Kasumi-1 (cell line): Measurements from ENCODE around the gene FBXO31.
"Not testable (repeated sequence)": the region's sequence is repeated elsewhere in the genome, so short reads cannot be mapped to it uniquely, and the experiment has no call there.

Source experiments
- DNase-seq, 2 experiments: peaks; one replicate each; lab custom pipeline; 2025; lab: John Stamatoyannopoulos, UW

The FBXO31 gene

DNA sequence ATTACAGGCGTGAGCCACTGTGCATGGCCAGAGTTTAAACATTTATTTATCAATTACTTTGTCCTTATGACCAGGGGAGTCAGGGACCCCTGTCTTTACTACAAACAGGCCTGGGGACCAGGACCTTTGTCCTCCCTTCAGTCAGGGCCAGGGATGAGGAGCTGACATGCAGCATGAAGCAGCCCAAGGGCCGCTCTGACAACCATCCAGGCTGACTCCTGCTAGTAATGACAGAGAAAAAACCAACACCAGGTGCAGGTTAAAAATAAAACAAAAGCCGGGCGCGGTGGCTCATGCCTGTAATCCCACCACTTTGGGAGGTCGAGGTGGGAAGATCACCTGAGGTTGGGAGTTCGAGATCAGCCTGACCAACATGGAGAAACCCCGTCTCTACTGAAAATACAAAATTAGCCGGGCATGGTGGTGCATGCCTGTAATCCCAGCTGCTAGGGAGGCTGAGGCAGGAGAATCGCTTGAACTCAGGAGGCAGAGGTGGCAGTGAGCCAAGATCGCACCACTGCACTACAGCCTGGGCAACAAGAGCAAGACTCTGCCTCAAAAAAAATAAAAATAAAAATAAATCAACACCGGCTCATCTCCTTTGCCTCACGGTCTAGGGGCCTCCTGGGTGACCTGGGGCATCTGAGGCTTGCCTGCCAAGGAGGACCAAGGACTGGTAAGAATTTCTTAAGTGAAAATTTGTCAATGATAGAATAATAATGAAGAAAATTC lies 20.6 kb downstream of the FBXO31 start:
- DNase-seq: not testable (repeated sequence)

DNA sequence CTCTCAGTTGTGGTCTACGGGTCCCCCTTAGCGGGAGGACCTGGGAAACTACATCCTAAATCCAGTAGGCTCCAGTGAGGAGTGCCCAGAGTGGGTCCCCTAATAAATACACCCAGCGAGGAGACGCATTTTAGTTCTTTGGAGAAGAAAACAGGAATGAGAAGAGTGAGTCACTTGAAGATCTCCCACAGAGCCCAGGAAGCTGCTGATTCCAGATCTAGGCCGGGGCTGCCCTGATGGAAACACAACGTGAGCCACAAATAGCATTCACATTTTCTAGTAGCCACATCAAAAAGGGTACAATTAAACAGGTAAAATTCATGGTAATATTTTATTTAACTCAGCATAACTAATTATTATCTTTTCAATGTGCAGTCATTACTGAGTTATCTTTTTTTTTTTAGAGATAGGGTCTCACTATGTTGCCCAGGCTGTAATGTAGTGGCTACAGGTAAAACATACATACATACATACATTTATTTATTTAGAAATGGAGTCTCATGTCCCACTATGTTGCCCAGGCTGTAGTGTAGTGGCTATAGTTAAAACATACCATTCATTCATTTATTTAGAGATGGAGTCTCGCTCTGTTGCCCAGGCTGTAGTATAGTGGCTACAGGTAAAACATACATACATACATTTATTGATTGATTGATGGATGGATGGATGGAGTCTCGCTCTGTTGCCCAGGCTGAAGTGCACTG lies 21.5 kb downstream of the FBXO31 start:
- DNase-seq: no peak

DNA sequence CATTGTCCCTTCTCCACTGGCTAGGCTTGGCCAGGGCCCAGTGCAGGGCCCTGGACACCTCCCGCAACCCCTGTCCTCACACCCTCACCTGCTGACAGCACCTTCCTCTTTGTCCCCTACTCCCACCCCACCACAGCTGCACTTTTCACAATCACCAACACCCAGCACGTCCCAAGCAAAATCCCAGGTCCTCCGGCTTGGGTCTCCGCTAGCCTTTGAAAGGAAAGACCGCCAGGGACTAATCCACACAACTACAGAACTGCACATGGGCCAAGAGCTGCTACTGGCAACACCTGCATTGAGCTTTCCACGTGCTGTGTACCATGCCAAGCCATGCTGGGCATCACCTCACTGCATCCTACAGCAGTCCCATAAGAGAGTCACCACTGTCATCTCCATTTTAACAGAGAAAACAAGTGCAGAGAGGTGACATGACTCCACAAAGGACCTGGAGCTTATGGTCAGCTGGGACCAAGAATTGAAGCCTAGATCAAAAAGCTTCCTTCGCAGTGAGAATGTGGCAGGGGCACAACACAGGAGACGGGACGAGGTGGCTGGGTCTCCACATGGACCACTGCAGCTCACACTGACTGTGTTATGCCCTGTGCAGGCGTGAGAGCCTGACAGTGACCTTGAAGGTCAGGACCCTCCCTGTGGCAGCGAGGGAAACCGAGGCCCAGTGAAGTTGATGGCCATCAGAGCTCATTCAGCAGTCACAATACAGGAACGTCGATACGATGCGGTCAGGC lies 22.5 kb downstream of the FBXO31 start:
- DNase-seq: no peak

DNA sequence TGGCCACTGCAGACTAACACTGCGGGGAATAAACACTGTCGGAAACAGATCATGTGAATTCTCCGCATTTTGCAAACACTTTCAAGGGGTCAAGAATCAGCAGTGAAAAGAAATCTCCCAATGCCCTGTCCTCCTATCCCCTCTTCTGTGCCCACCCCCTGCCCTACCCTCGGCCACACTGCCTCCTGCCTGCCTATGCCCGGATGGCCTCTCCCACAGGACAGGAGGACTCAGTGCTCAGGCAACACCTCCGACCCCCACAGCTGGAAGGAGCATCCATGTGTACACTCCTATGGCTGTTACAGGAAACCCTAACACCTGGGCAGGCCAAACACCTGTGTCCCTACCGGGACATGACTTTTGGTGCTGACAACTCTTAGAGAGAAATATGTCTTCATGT lies 24.5 kb downstream of the FBXO31 start:
- no peak for DNase-seq

DNA sequence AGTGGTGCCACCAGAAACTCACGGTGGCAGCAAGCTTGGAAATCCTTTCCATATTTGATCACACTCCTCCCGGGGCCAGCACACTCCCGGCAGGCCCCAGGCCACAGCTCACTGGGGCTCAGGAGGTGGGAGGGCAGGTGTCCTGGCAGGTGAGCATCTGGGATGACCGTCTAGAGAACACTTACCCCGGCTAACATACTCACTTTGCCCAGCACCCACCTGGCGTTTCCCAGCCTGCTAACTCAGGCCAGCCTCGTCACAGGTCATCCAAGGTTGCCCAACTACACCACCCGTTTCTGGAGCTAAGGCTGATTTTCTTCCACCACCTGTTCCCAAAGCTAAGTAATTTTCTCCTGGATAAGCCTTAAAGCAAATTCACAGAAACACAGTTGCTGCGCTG lies 24.9 kb downstream of the FBXO31 start:
- no peak for DNase-seq

DNA sequence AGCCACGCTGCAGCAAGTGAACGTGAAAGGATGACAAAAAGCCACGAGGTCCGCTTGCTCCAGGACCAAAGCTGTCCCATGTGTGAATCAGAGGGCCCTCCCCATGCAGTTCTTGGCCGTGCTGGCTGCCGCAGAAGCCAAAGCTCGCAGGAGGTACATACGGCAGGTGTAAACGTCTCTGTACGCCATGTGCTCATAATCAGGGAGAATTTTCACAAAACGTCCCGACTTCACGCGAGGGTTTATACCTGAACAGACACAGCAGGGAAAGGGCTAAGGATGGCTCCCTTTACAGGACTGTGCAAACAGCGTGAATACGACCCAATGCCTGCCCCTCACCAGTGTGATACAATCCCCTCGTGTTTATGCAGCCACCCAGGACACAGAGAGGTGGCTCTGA lies 25.3 kb downstream of the FBXO31 start:
- no peak for DNase-seq

DNA sequence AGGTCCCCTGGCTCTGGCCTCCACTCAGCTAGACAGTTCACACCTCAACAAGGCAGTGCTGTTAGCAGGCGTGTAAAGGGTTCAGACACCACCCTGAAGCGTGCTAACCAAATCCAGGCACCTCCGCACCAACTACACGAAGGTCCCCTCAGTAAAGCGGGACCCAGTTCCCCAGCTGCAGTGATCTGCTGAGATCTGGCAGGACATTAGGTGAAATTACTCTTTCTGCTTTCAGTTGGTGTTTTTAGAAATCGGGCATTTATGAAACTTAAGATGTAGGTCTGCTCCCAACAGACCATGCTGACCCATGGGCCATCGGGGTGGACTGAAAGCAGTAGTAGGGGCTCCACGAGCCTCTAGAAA lies 27.1 kb downstream of the FBXO31 start:
- DNase-seq: no peak

DNA sequence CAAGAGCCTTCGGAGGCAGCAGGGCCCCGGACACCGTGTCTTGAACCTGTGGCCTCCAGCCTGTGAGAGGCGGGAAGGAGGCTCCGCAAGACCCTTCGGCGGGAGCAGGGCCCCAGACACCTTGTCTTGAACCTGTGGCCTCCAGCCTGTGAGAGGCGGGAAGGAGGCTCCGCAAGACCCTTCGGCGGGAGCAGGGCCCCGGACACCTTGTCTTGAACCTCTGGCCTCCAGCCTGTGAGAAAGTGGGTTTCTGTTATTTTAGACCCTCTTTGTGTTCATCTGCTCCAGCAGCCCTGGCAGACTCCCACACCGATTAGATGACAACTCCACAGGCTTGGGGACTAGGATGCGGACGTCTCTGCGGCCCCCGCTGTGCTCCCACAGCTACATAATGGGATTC lies 30.0 kb downstream of the FBXO31 start:
- no peak for DNase-seq

DNA sequence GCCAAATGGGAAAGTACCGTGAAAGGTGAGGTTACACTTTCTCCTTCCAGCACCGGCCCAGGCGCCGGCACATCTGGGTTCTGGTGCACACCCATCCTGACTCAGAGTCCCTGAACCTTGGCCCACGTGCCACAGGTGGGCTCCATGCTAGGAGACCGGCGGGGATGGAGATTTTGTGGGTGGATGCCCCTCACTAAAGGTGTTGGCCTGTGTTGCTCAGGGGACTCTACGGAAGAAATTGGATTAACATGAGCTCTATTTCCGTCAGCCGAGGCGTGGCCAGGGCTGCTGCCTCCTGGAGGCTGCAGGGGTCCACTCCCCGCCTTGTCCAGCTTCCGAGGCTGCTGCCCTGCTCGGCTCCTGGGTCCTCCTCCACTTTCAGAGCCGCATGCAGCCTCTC lies 30.8 kb downstream of the FBXO31 start:
- no peak for DNase-seq

DNA sequence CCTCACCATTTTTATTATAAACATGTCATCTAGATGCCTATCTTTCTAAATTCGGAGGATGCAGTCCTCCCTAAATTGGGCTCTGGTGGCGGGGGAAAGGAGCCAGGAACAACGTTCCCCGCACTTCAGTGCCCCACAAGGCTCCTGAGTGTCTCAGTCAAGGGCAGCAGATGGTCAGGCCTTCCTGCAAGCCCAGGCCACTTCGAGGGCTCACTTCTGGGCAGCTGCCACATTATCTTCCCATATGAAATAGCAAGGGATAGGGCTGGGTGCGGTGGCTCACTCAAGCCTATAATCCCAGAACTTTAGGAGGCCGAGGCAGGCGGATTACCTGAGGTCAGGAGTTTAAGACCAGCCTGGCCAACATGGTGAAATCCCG lies 32.3 kb downstream of the FBXO31 start:
- DNase-seq: no peak

DNA sequence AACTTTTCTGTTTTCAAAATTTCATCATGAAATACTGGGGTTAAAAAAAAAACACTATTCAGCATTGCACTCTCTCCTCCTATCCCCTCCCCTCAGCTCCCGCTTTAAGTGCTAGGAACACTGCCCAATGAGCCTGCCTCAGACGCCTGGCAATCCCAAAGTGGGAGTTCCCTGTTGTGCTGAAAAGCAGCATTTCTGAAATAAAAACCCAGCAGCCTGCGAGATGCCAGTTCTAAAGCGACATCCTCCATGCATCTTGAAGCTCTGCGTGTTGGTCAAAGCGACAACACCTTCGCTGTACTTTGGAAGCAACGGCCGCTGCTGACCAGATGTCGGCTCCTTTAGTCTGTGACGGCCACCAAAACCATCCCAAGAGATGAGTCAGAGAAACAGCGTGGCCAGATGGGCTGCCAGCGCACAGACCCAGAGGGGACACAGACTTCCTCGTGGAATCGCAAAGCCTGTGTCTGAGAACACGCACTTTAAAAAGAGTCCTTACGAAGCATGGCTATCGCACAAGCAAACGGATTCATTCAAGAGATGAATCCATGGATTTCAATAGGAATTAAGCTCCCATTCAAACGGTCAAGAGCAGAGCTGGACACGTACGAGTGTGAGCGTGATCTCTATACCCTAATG lies 32.8 kb downstream of the FBXO31 start:
- DNase-seq: no peak

DNA sequence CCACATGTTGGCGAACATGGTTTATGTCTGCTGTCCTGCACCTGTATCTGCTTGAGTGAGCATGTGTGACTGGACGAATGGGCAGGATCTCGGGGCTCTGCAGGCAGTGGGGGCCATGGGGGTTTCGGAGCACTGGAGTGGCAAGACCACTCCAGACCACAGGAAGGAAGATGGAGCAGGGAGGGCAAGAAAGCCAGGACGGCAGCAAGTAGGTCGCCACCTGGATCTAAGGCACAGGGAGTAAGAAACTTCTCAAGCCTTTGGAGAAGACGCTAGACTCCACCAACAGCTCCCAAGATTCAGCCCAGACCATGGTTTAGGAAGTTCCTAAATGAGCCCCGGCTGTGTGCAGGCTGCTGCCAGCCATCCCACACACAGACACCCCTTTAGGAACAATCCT lies 33.5 kb downstream of the FBXO31 start:
- no peak for DNase-seq

DNA sequence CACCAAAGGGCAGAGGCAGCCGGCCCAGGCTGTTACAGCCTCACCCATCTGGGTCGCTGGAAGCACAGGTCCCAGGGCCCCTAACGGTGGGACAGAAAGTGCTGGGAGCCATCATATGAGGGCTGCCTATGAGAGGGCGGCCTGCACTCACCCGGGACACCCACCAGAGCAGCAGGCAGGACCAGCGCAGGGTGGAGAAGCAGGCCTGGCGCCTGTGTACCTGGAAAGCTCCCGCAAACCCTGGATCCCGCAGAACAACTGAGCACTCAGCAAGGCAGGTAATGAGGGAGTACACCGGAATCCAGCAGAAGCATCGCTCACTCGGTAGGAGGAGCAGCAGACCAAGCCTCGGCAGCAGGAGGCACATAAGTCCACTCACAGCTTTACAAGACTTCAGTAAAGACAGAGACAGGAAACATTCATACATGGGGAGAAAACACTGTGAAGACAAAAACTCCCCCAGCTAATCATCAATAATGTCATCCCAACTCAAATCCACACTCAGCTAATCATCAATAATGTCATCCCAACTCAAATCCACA lies 34.9 kb downstream of the FBXO31 start:
- DNase-seq: no peak

DNA sequence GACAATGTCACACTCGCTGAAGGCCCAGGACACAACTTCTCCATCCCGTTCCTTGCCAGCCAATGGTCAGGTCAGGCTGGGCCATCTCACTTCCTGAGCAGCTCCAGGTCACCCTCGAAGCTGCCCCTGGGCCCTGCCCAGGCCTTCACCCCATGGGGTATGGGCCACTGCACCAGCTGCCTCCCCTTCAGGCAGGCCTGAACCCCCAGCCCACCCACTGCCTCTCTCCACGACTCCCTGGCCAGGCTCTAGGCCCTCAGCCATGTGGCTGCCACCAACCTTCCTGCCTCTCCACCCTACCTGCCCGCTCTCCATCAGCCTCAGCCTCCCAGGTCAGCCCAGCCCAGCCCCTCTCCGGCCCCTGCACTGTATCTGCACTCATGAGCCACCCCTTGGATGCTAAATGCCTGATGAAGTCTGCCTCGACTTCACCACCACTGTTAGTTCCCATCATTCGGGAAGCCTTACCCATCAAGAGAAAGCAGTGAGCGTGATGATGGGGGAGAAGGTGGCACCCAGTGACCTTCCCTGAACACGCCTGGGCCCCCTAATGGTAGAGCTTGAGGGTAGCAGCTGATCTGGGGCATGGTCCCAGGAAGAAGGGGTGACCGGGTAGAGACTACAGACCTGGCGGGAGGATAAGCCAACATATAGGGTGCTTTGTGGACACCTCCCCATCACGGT lies 35.5 kb downstream of the FBXO31 start:
- DNase-seq: no peak

DNA sequence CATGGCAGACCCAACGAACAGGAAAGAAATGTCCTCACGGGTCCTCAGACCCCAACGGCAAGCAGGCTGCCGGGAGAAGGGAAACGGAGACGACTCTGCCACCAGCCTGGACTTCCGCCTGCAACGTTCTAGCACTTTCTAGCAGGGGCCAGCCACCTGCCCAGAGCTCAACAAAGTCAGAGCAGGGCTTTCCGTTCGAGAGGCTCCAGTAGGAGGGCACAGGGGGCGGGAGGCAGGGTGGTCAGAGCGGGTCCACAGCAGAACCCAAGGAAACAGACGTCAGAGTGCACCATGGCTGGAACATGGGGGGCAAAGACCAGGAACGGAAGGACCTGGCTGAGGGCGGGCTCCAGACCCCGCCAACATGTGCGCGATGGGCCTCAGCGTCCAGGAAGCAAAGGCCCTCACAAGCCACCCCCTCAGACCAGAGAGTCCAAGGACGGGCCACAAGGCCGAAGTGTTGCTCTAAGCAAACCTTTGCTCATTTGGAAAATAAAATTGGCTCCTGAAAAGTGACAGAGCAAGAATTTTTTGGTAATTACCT lies 37.0 kb downstream of the FBXO31 start:
- no peak for DNase-seq

DNA sequence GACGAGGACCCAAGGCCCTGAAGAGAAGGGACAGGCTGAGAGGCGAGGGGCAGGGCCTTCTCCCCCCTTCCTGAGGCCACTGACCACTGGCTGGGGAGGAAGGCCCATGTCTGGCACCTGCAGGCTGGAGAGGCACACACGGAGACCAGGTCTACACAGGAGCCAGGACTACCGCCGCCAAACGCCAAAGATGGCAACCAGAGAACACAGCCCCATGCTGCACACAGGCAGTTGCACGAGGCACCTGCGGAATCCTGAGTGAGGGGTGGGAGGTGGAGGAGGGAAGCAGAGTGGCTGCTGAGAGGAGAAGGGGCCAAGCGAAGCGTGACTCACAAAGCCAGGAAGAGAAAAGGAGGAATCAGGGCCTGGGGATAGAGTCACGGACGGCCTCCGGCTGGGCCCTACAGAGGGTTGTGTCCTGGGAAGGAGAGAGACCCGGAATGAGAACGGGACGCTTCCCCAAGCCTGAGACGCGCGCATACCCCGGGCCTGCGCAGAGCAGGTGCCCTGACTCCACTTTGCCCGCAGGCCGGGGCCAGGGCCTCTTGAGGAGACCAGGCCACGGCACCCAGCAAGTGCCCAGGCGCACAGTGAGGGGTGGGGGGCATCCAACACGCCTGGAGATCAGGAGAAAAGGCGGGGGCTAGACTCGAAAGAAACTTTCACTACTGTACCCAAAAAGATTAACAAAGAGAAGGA lies 37.7 kb downstream of the FBXO31 start:
- no peak for DNase-seq

DNA sequence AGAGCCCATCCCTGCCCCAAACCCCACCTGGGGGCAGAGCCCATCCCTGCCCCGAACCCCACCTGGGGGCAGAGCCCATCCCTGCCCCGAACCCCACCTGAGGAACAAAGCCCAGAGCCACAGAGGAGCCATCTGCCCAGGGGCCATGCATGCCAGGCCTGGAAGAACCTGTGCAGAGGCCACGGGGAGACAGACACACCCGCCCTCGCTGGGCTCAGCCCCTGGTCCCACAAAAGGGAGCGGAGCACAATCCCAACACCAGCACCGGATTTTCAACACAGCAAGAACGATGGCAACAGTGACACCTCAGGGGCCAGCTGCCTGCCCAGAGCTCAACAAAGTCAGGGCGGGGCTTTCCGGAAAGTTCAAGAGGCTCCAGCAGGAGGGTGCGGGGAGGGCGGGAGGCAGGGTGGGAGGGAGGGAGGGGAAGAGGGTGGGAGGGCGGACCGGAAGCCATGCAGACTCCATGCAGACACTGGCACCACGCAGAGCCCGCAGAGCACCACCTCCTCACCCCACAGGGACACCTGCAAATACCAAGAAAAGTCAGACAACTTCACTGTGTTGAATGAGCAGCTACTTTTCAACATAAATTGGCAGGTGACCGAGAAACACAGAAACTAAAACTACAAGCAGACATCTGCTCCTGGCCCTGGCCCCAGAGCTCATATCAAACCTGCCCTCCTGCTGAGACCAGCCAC lies 38.5 kb downstream of the FBXO31 start:
- no peak for DNase-seq

DNA sequence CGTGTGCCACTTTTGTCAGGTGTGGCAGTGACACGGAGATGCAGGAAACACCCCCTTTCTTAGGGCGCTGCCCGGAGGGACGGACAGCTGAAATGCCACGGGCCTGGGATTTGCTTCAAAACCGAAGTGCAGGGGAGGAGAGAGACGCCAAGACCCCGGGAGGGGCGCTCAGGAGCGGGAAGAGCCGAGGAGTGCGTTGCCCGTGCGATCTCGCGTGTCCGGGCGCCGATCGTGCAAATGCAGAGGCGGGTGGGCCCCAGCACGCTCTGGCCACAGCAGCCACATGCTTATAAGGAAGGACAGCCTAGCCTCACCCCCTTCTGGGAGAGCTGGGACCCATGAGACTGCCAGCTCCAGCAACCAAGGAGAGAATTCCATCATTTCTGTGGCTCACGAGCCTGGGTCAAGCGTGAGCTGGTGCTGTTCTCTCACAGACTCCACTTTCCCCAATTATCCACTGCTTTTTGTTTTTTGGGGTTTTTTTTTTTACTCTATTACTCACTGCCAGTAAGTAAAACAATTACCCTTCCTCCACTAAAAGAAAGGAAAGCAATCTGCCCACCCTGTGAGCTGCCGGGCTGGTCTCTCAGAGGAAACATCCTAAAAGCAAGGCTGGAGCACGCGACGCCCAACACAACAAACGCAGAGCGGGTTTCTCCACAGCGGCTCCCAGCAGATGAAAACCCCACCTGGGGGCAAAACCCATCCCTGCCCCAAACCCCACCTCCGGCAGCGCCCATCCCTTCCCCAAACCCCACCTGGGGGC lies 39.2 kb downstream of the FBXO31 start:
- no peak for DNase-seq

DNA sequence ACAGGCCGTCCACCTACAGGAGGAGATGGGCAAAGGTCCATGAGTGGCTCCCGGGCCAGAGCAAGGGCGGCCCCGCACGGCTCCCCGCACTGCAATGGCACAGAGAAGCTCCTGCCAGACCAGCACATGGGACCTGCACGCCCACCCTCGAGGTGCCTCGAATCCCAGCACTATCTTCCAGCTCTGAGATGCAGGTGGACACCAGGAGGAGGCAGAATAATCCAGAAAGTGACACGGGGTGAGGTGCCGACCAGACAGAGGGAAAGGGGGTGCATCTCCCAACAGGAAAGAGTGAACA lies 39.9 kb downstream of the FBXO31 start:
- no peak for DNase-seq
